GM19043 (cell line): ENCODE measurements around the gene ESYT3.
"Not testable (repeated sequence)": the region's sequence is repeated elsewhere in the genome, so short reads cannot be mapped to it uniquely, and the experiment has no call there.

ENCODE experiments used
- ATAC-seq: cut with Tn5 transposase; IDR thresholded peaks from one replicate; pipeline ENCODE4 v1.9.1; 2021; ENCODE audit warnings: low read depth; ENCODE audit not compliant: unreplicated experiment

ESYT3 gene

GRCh38 chr3:138484672-138485071 is 50.3 kb downstream of the ESYT3 start:
- not testable (repeated sequence) for ATAC-seq

GRCh38 chr3:138486580-138486979 is 52.2 kb downstream of the ESYT3 start:
- not testable (repeated sequence) for ATAC-seq

GRCh38 chr3:138491971-138492370 is 57.6 kb downstream of the ESYT3 start:
- no peak for ATAC-seq

GRCh38 chr3:138492980-138493675 is 58.7 kb downstream of the ESYT3 start:
- no peak for ATAC-seq

- no peak for ATAC-seq
Measured at GRCh38 chr3:138493804-138494606, 59.6 kb downstream of the ESYT3 start.

GRCh38 chr3:138494607-138494929 is 60.2 kb downstream of the ESYT3 start:
- ATAC-seq: no peak

- ATAC-seq: not testable (repeated sequence)
Measured at GRCh38 chr3:138495638-138496037, 61.2 kb downstream of the ESYT3 start.

- no peak for ATAC-seq
Measured at GRCh38 chr3:138496436-138496835, 62.0 kb downstream of the ESYT3 start.

GRCh38 chr3:138497021-138497420 is 62.6 kb downstream of the ESYT3 start:
- no peak for ATAC-seq

GRCh38 chr3:138497851-138498250 is 63.4 kb downstream of the ESYT3 start:
- ATAC-seq: no peak

GRCh38 chr3:138498991-138499390 is 64.6 kb downstream of the ESYT3 start:
- ATAC-seq: no peak

GRCh38 chr3:138507524-138507923 is 73.1 kb downstream of the ESYT3 start:
- no peak for ATAC-seq

- ATAC-seq: no peak
Measured at GRCh38 chr3:138509586-138509985, 75.2 kb downstream of the ESYT3 start.

GRCh38 chr3:138511945-138512344 is 77.5 kb downstream of the ESYT3 start:
- ATAC-seq: no peak

- ATAC-seq: peak; percentile 83
Measured at GRCh38 chr3:138513090-138513843, 78.9 kb downstream of the ESYT3 start.

- not testable (repeated sequence) for ATAC-seq
Measured at GRCh38 chr3:138521445-138521844, 87.0 kb downstream of the ESYT3 start.
